HUES64 (cell line): Measurements from ENCODE around the gene SLC32A1.

ENCODE experiments used
- H3K27ac ChIP-seq: 2 replicates; pipeline ENCODE4 v1.7.0; 2013; ENCODE audit warnings: low read depth, low read length, inconsistent platforms
- H3K27me3 ChIP-seq: 2 replicates; pipeline ENCODE4 v1.6.1; 2013; ENCODE audit warnings: mild to moderate bottlenecking, low read length; ENCODE audit not compliant: insufficient read depth
- H3K36me3 ChIP-seq: 2 replicates; pipeline ENCODE4 v1.6.1; 2013; ENCODE audit warnings: mild to moderate bottlenecking, low read length; ENCODE audit not compliant: insufficient read depth
- H3K4me1 ChIP-seq: 2 replicates; pipeline ENCODE4 v1.6.1; 2013; ENCODE audit warnings: mild to moderate bottlenecking, low read length, moderate library complexity; ENCODE audit not compliant: insufficient read depth
- H3K4me3 ChIP-seq: 2 replicates; pipeline ENCODE4 v1.5.1; 2013; ENCODE audit warnings: mild to moderate bottlenecking, low read length, moderate library complexity
- H3K9ac ChIP-seq: 2 replicates; pipeline ENCODE4 v1.6.1; 2013; ENCODE audit warnings: mild to moderate bottlenecking, low read depth, low read length
- H3K9me3 ChIP-seq: 2 replicates; pipeline ENCODE4 v1.6.1; 2013; ENCODE audit warnings: low read depth, low read length; ENCODE audit not compliant: insufficient read depth
- WGBS: fragments of 150-250, 120-280 bp; methylation state at CpG from one replicate; pipeline ENCODE4 v1.1.7; 2013; ENCODE audit warnings: missing lambda C conversion rate; 5-methylcytosine and 5-hydroxymethylcytosine counted together

SLC32A1 gene

GRCh38 chr20:38725931-38726803 lies 1.9 kb downstream of the SLC32A1 start:
- Histone ChIP-seq H3K9me3 (no peaks in the 10 kb centered on the region), H3K27ac (no peak overlapping the region), H3K4me1 (peaks cover 21% of the 10 kb centered on the region; the same call in 1 of the 2 replicates), H3K4me3 (peak overlapping the region; percentile 43; the same call in 1 of the 2 replicates), H3K27me3 (peaks cover 100% of the 10 kb centered on the region), H3K9ac (no peak overlapping the region), H3K36me3 (no peaks in the 10 kb centered on the region)
- 6% methylated on average over 53 of the region's 53 CpGs for WGBS

GRCh38 chr20:38726804-38727606 lies 2.7 kb downstream of the SLC32A1 start:
- no peak overlapping the region for H3K27ac ChIP-seq
- no peak overlapping the region for H3K9ac ChIP-seq
- no peaks in the 10 kb centered on the region for H3K9me3 ChIP-seq
- peak overlapping the region; percentile 43 for H3K4me3 ChIP-seq
- H3K36me3 ChIP-seq, result no peaks in the 10 kb centered on the region
- peaks cover 21% of the 10 kb centered on the region; the same call in 1 of the 2 replicates for H3K4me1 ChIP-seq
- H3K27me3 ChIP-seq, result peaks cover 100% of the 10 kb centered on the region
- WGBS, result 1% methylated on average over 43 of the region's 43 CpGs

DNA sequence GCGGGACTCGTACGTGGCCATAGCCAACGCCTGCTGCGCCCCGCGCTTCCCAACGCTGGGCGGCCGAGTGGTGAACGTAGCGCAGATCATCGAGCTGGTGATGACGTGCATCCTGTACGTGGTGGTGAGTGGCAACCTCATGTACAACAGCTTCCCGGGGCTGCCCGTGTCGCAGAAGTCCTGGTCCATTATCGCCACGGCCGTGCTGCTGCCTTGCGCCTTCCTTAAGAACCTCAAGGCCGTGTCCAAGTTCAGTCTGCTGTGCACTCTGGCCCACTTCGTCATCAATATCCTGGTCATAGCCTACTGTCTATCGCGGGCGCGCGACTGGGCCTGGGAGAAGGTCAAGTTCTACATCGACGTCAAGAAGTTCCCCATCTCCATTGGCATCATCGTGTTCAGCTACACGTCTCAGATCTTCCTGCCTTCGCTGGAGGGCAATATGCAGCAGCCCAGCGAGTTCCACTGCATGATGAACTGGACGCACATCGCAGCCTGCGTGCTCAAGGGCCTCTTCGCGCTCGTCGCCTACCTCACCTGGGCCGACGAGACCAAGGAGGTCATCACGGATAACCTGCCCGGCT lies 3.4 kb downstream of the SLC32A1 start:
- no peak overlapping the region for H3K9ac ChIP-seq
- H3K27me3 ChIP-seq, result peaks cover 100% of the 10 kb centered on the region
- peaks cover 18% of the 10 kb centered on the region; the same call in 1 of the 2 replicates for H3K4me1 ChIP-seq
- peak overlapping the region; percentile 43 for H3K4me3 ChIP-seq
- WGBS, result 5% methylated on average over 46 of the region's 46 CpGs
- H3K27ac ChIP-seq, result no peak overlapping the region
- no peaks in the 10 kb centered on the region for H3K36me3 ChIP-seq
- no peaks in the 10 kb centered on the region for H3K9me3 ChIP-seq

DNA sequence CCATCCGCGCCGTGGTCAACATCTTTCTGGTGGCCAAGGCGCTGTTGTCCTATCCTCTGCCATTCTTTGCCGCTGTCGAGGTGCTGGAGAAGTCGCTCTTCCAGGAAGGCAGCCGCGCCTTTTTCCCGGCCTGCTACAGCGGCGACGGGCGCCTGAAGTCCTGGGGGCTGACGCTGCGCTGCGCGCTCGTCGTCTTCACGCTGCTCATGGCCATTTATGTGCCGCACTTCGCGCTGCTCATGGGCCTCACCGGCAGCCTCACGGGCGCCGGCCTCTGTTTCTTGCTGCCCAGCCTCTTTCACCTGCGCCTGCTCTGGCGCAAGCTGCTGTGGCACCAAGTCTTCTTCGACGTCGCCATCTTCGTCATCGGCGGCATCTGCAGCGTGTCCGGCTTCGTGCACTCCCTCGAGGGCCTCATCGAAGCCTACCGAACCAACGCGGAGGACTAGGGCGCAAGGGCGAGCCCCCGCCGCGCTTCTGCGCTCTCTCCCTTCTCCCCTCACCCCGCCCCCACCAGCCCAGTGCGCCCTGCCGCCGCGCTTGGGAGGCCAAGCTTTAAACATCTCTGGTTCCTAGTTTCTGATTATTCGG lies 4.0 kb downstream of the SLC32A1 start:
- WGBS, result under 1% methylated on average over 56 of the region's 56 CpGs
- Histone ChIP-seq H3K9me3 (no peaks in the 10 kb centered on the region), H3K4me3 (peak overlapping the region; percentile 43), H3K27me3 (peaks cover 99% of the 10 kb centered on the region), H3K27ac (no peak overlapping the region), H3K9ac (no peak overlapping the region), H3K4me1 (peaks cover 18% of the 10 kb centered on the region; the same call in 1 of the 2 replicates), H3K36me3 (no peaks in the 10 kb centered on the region)

DNA sequence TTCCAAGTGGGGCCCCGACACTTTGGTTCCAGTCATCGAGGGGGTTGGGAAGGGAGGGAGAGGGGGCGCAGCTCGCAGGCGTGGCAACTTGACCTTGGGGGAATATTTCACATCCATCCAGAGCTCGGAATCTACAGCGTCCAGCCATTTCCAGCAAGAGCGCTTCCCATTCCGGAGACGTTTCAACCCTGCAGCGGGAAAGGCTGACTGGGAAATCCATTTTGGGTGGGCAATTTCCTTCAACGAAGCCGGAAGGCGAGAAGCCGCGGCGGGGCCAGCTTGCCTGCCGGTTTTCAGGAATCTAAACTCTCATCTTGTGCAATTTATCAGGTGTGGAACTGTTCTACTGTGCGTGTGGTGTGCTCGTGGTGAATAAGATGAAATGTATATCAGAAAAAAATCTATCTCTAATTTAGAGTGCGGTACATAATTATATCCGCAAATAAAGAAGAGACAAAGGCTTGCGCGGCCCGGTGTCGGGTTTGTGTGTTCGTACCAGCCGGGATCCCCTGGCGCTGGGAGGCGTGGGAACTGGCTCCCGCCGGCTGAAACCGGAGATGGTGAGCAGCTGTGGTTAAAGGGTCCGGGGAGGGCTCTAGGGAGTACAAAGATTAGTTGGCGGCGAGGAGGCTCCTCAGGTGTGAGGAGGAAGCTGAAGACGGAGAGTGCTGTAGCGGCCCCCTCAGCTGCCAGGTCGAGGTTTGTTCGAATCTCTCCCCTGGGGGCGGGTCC lies 4.8 kb downstream of the SLC32A1 start:
- Histone ChIP-seq H3K27me3 (peaks cover 99% of the 10 kb centered on the region), H3K9ac (no peak overlapping the region), H3K36me3 (no peaks in the 10 kb centered on the region), H3K4me3 (peak overlapping the region; percentile 33), H3K27ac (no peak overlapping the region), H3K4me1 (peaks cover 18% of the 10 kb centered on the region; the same call in 1 of the 2 replicates), H3K9me3 (no peaks in the 10 kb centered on the region)
- WGBS, result 1% methylated on average over 40 of the region's 41 CpGs

DNA sequence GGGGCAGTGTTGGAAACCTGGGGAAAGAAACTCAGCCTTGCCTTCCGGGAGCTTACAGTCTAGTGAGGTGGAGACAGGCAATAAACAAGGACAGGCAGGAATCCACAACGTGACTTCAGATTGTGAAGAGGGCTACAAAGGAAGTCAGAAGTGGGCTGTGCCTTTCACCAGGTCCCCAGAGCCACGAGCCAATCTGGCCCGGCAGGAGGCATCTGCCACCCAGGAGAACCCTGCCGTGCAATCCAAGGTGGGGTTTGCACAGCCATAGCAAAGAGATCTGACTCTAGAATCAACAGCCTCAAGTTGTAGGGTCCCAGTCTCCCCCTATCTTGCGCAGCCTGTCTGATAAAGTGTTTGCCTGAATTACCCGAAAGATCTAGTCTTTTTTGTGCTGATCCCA lies 5.5 kb downstream of the SLC32A1 start:
- 14% methylated on average over 7 of the region's 7 CpGs for WGBS
- H3K4me3 ChIP-seq, result peak overlapping the region; percentile 33; the same call in 1 of the 2 replicates

GRCh38 chr20:38730167-38730988 lies 6.1 kb downstream of the SLC32A1 start:
- H3K9ac ChIP-seq, result no peak overlapping the region
- H3K27ac ChIP-seq, result no peak overlapping the region
- H3K27me3 ChIP-seq, result peaks cover 92% of the 10 kb centered on the region
- 4% methylated on average over 41 of the region's 41 CpGs for WGBS
- H3K9me3 ChIP-seq, result no peaks in the 10 kb centered on the region
- H3K4me1 ChIP-seq, result peaks cover 17% of the 10 kb centered on the region; the same call in 1 of the 2 replicates
- peak overlapping the region; percentile 49; the same call in 1 of the 2 replicates for H3K4me3 ChIP-seq
- H3K36me3 ChIP-seq, result no peaks in the 10 kb centered on the region

More for the DNA sequence above, 5.5 kb downstream of the SLC32A1 start:
- peaks cover 98% of the 10 kb centered on the region for H3K27me3 ChIP-seq
- H3K4me1 ChIP-seq, result peaks cover 18% of the 10 kb centered on the region; the same call in 1 of the 2 replicates
- H3K36me3 ChIP-seq, result no peaks in the 10 kb centered on the region
- H3K9me3 ChIP-seq, result no peaks in the 10 kb centered on the region
- no peak overlapping the region for H3K9ac ChIP-seq
- no peak overlapping the region for H3K27ac ChIP-seq

DNA sequence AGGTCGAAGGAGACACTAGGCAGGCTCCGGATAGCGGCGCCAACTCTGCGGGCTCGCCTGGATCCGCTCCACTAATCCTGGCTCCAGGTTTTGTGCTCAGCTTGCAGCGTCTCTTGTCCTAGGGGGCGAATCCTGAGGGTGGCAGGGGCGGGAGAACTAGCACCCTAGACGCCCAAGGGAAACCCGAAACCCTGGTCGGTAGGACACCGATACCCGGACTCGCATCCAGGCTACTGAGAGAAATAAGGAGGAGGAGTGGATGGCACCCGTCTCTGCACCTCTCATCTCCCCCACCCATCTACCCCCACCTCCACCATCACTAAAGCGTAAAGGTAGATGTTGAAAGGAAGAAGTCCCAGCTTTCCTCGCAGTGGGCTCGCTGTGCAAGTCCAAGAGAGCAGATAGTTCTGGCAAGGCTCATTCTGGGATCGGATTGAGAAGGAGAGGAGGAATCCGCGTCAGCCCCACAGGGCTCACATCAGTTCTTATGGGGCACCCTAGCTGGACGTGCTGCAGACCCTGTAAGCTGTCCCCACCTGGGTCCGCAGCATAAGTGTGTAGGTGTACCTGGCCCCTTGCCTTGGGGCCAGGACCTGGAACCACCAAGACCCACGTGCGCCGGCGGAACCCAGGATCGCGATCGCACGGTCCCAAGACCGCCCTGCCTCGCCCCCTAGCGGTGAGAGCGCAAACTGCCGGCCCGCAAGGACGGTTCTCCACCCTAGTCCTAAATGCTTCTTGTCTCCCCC lies 6.9 kb downstream of the SLC32A1 start:
- H3K9me3 ChIP-seq, result no peaks in the 10 kb centered on the region
- H3K4me3 ChIP-seq, result peak overlapping the region; percentile 49
- WGBS, result under 1% methylated on average over 38 of the region's 40 CpGs
- no peak overlapping the region for H3K9ac ChIP-seq
- no peaks in the 10 kb centered on the region for H3K36me3 ChIP-seq
- H3K4me1 ChIP-seq, result peaks cover 13% of the 10 kb centered on the region; the same call in 1 of the 2 replicates
- H3K27me3 ChIP-seq, result peaks cover 90% of the 10 kb centered on the region
- no peak overlapping the region for H3K27ac ChIP-seq

- no peaks in the 10 kb centered on the region for H3K36me3 ChIP-seq
- peaks cover 13% of the 10 kb centered on the region; the same call in 1 of the 2 replicates for H3K4me1 ChIP-seq
- H3K27ac ChIP-seq, result no peak overlapping the region
- H3K9me3 ChIP-seq, result no peaks in the 10 kb centered on the region
- no peak overlapping the region for H3K4me3 ChIP-seq
- peaks cover 84% of the 10 kb centered on the region for H3K27me3 ChIP-seq
- WGBS, result 62% methylated on average over 1 of the region's 1 CpG
- H3K9ac ChIP-seq, result no peak overlapping the region
Observed at GRCh38 chr20:38731738-38732113, 7.4 kb downstream of the SLC32A1 start.
